HG03354 (cell line): ENCODE measurements around the gene YBX3.
A peak's percentile ranks its signal among the peaks of the same experiment; 100 is the strongest.
"Not testable (repeated sequence)": the region's sequence is repeated elsewhere in the genome, so short reads cannot be mapped to it uniquely, and the experiment has no call there.

Experiments
- ATAC-seq: cut with Tn5 transposase; IDR thresholded peaks from one replicate; pipeline ENCODE4 v1.9.1; 2021; ENCODE audit warnings: mild to moderate bottlenecking; ENCODE audit not compliant: unreplicated experiment, poor library complexity, severe bottlenecking

The YBX3 gene

DNA sequence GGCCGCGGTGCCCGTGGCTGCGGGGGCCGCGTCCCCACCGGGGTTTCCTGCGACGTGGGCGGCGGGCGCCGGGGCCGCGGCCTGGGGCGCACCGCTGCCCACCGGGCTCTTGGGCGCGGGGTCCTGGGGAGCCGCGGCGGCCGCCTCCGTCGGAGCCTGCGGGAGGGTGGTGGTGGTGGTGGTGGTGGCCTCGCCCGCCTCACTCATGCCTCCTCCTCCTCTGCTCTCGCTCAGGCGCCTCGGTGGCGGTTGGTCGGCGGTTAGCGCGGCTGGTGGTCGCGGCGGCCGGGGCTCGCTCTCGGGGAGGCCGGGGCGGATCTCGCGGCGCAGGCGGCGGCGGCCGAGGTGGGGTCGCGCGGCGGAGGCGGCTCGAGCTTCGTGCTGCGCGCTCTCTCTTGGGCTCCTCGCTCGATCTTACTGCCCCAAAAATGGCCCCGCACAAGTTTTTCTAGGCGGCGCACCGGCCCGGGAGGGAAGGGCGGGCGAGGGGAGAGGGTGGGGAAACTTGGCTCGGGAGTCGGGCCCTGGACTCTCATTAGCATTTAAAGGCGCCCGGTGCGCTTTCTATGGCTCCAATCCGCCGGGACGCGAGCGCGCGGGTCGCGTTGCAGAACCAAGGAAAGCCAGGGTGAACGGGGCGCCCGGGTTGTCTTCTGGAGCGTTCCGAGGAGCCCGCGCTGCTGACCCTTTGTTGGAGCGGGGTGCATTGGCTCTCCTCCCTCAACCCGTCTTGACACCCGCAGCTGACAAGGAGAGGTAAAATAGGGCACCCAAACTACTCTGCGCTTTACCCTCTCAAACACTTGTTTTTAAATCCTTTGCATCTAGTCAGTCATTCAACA lies at the start of gene YBX3:
TSS of gene YBX3 (minus strand) at position 419 of the 842 bp plus-strand sequence. CDS start at position 207, 212 bp downstream.
- peak; percentile 49 for ATAC-seq

DNA sequence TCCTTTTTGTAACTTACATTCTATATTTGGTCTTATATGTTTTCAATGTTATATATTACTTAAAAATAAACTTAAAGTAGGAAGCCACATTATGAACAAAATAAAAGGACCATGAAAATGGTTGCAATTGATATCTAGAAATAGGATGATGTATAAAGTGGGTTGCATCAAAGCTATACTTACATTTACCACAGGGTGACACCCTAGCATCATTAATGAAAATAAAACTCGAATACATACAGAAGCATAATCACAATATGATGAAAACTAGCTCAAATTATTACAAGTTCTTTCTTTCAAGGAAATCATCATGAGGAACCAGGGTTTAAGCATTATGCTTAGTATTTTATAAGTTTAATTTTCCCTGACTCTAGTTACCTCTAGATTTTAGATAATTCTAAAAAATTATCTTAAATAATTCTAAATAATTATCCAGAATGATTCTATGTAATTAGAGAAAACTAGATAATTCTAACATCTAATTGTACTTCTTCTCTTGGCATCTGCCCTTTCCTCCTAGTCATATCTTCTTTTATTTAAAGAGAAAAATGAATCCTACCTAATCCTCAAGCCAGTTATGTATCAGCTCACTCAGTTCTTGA lies 48.1 kb upstream of the YBX3 start:
- ATAC-seq, result no peak

DNA sequence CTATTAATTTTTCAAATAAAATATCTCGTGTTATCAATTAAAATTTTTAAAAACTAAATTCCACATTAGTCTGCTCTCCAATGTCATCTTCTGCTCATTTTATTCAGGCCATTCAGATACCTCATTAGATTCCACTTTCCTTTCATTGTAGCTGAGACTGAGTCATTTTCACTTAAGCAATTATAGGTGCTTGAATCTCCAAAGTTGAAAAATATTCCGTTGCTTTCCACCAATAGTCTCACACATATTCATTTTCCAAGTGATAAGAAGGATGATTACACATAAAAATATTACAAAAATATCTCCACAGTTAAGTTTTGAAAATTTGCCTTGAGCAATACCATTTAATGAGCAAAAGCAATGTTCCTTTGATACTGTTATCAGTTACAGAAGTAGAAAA lies 36.5 kb upstream of the YBX3 start:
- ATAC-seq, result no peak

DNA sequence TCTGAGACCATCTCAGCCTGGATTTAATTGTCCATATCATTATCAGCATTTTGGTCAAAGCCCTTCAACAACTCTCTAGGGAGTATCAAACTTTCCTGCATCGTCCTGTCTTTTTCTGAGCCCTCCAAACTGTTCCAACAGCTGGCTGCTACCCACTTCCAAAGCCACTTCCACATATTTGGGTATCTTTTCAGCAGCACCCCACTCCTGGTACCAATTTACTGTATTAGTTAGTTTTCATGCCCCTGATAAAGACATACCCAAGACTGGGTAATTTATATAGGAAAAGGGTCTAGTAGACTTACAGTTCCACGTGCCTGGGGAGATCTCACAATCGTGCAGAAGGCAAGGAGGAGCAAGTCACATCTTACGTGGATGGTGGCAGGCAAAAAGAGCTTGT lies 33.1 kb upstream of the YBX3 start:
- no peak for ATAC-seq

DNA sequence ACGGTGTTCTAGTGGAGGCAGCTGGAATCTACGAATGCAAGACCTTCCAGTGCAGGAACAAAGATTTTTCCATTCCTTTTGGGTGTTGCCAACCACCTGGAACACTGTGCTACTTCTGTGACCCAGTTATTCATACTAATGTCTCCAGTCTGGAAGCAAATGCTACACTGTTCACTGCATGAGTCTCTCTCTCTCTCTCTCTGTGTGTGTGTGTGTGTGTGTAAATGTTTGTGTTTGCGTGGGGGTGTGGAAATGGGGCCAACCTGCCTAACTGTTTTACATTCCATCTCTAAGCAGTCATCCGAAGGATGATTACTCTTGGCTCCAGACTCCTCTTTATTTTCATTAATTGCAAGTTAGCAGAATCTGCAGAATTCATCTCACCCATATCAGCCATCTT lies 29.9 kb upstream of the YBX3 start:
- ATAC-seq, result no peak

DNA sequence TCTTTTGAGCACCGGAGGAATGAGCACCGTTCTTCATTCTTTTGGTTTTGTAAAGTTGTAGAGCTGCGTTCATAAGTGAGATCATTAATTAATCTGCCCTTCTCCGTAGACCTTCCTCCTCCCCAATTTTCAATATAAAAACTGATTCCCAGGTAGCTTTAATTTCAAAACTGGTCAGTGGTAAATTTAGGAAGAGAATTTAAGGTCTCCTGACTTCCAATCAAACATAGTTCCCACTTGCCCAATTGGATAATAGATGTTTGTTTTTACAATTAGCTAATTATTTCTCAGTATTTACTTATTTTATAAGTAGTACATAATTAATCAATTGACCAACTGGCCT lies 27.2 kb upstream of the YBX3 start:
- ATAC-seq, result no peak

DNA sequence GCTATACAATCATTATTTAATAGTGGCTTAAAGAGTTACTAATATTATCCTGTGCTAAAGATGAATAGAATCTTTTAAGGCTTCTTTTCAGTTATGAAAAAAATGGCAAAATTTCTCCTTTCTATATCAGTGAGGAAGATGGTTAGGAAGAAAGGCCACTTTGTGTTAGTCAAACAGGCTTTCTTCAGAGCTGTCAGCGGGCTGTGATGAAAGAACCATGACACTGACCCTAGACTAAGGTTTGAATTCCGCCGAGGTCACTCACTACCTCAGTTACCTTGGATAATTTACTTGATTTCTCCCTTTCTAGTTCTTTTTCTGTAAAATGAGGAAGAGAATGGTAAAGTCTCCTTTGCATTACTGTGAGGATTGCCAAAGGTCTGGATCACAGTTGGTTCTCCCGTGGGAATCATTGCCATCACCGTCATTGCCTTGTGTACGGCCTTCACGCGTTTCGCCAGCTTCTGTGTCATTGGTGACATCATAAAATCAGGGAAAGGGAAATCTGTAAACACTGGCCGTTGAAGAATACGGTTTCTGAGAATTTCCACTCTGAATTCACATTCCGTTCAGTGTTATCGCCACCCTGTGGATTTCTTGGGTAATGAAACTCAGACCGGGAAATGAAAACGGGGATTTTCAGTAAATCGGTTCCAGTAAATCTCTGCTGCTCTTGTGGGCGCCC lies 26.7 kb upstream of the YBX3 start:
- ATAC-seq, result peak; percentile 97

DNA sequence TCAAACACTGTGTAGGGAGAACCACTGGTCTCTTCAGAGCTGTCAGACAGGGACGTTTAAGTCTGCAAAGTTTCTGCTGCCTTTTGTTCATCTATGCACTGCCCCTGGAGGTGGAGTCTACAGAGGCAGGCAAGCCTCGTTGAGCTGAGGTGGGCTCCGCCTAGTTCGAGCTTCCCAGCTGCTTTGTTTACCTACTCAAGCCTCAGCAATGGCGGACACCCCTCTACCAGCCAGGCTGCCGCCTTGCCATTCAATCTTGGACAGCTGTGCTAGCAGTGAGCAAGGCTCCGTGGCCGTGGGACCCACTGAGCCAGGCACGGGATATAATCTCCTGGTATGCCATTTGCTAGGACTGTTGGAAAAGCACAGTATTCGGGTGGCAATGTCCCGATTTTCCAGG lies 24.6 kb upstream of the YBX3 start:
- no peak for ATAC-seq

DNA sequence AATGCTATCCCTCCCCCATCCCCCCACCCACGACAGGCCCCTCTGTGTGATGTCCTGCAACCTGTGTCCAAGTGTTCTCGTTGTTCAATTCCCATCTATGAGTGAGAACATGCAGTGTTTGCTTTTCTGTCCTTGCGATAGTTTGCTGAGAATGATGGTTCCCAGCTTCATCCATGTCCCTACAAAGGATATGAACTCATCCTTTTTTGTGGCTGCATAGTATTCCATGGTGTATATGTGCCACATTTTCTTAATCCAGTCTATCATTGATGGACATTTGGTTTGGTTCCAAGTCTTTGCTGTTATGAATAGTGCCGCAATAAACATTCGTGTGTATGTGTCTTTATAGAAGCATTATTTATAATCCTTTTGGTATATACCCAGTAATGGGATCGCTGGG lies 20.3 kb upstream of the YBX3 start:
- not testable (repeated sequence) for ATAC-seq

DNA sequence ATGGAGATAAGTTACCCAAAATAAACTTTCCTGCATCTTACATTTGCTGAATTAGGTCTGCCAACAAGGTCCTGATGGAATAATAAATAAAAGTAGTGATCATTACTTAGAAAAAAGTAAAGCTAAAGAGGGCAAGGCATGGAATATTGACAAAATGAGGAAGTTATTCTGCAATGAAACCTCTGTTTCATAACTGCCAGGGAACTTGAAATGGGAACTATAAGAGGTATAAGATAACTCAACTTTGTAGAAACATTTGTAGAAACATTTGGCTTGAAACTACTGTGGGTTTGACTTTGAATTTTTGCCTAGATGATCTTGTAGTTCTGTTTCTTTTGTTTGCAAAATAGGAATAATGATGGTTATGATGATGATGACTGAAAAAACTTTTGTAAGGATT lies 18.7 kb upstream of the YBX3 start:
- no peak for ATAC-seq

DNA sequence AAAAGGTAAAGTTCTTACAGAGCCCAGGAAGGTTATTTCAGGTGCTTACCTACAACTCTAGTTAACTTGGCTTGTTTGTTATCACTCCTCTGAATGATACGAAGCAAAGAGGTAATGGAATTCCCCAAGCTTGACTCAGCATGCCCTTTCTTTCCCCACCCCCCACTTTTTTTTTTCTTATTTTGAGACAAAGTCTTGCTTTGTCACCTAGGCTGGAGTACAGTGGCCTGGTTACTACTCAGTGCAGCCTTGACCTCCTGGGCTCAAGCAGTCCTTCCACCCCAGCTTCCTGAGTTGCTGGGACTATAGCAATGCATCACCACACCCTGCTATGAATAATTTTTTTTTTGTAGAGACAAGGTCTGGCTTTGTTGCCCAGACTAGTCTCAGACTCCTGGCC lies 17.1 kb upstream of the YBX3 start:
- no peak for ATAC-seq

DNA sequence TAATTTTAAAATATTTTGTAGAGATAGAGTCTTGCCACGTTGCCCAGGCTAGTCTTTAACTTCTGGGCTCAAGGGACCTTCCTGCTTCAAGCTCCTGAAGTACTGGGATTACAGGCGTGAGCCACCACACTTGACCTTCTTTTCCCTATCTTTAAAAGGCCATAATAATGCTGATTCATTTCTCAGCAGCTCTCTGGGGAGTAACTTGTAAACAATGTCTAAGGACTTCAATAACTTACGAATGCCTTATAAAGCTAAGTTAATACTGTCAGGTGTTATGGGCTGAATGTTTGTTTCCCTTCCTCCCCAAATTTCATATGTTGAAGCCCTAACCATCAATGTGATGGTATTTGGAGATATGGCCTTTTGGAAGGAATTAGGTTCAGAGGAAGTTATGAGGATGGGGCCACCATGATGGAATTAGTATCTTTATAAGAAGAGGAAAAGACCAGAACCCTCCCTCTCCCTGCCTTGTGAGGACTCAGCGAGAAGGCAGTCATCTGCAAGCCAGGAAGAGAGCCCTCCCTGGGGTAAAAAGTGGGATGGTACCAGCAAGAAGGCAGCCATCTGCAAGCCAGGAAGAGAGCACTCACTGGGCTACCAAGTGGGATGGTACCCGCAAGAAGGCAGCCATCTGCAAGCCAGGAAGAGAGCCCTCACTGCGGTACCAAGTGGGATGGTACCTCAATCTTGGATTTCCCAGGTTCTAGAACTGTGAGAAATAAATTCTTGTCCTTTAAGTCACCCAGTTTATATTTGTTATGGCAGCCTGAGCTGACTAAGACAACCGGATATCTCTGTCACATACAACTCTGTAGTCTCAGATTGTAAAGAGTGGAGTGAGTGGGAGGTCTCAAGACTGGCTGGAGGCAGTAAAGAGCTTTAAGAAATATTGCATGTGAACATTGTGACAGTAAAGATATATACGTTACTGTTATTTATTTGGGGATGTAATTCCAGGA lies 16.3 kb upstream of the YBX3 start:
- ATAC-seq, result no peak

DNA sequence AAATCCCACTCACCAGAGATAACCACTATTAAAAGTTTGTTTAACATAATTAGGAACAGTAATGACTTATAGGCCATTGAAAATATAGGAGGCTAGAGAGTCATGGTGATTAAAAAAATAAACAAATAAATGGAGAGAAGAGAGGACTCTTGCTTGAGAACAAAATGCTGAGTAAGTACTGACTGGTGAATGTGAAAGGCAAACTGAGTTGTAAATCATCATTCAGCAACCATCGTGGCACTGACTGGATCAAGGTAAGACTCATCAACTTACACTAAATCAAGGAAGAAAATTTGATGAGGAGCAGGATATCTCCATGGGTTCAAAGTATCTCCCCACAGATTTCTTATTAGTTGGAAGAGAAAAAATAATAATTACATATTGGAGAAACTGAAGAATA lies 14.1 kb upstream of the YBX3 start:
- ATAC-seq, result no peak

DNA sequence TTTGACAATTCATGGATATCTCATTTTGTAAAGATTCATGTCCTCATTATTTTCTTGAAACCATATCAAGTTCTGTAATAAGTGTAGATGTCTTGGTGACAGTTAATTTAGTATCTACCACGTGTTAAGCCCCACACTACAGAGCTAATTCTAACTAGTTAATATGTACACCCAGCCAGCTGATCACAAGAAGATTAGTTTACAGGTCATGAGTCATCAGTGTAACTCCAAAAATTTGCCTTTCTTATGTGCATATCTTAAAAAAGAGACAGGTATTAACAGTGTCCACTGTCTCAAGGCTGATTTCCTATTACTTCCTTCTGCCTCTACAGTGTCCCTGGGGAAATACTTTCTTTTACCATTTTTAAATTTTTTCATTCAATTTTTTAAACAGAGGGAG lies 13.3 kb upstream of the YBX3 start:
- no peak for ATAC-seq

DNA sequence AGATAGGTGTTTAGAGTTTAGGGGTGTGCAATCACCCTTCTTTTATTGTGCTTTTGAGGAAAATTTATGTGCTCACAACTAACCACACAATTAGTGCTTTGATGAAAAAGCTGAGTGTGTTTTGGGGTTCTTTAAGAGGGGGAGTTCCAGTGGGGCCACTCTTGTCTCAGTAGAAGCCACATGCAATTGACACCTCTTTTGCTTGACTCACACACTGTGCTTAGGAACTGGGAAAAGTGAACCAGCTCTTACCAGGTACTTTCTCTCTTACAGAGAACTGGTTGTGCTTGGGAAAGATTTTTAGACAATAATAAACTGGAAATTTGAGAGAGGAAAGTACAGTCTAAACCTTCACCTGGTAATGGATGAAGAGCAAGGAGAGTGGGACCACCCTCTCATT lies 12.3 kb upstream of the YBX3 start:
- no peak for ATAC-seq

DNA sequence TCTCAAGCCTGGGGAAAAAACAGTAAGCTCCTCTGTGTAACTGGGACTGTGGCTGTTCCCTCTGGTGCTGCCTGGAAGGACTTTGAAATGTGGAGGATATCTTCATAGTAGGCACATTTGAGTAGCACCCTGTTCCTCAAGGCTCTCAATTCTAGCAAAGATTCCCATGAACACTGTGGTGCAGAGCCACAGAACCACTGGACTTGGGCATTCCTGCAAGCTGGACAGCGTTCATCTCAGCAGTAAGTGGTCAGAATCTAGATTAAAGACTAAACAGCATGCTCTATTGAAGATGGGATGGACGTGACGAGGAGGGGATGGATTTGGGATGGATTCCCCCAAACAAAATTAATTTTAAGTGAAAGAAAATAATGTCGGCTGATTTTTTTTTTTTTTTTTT lies 9.4 kb upstream of the YBX3 start:
- ATAC-seq, result no peak

DNA sequence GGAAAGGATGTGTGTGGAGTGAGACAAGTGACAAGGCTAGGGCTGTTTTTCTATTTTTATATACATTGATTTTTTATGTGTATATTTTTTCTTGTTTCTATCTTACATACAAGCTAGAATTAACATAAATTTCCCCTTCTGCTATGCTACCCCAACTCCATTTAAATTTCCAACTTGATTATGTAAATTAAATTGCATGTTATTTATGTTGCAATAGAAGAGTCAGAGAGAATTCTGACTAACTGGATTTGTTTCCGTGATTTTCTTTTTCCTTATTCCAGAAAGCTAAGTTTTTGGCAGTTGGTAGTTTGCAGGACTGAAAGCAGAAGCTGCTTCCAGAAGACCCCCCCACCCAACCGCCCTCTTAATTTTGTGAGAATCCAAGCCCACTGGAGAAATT lies 8.9 kb upstream of the YBX3 start:
- ATAC-seq, result no peak

DNA sequence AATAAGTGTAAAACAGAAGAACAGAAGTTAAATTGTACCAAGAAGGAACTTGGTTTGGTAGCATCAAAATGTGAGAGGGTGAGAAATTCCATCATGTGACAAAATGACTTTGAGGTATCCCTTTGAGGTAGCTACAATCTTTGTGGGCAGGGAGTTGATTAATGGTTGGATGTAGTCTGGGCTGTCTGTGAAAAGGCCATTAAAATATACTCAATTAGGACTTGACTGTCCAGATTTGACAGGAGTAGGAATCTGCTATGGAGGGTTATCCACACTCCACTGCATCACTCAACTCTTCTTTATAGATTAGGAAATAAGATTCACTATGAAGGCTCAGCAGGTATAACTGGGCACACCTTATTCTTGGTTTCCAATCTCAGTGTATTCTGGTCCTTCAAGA lies 7.4 kb upstream of the YBX3 start:
- ATAC-seq, result no peak

DNA sequence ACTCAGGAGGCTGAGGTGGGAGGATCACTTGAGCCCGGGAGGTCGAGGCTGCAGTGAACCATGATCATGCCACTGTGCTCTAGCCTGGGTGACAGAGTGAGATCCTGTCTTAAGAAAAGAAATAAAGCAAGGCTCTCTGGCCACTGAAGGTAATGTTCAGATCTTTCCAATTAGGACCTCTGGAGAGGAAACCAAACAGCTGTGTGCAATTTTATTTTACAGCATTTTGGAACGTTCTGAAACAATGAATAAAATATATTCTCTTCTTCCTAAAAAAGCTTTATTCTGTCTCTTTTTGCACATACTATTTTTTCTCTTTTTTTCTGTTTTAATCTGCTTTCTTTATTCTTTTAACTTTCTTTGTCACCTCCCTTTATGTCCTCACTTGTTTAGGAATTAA lies 5.0 kb upstream of the YBX3 start:
- no peak for ATAC-seq

DNA sequence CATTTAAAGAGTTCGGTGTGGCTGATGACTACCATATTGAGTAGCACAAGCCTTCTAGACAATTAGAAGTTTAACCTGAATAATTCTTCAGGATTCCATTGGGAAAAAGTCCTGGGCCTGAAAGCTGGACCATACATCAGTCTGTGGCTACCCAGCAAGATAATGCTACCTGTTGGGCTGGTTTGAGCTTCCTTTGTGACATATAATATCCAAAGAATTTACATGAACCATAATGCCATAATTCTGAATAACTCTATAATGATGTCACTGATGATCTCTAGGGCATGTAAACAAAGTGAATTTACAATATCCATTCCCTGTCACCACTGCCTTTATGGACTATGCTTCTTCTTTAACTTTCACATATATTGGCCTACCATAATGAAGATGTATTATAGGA lies 3.8 kb upstream of the YBX3 start:
- ATAC-seq, result no peak
